Measurements from ENCODE around the gene CRB1. TPM values are rescaled to one million over a fixed set of nuclear protein-coding genes. Genes with fewer than 3 reads are reported as not detected.

CRB1 gene
- total RNA-seq, 4 donors from 2014 or later, result not detected

DNA sequence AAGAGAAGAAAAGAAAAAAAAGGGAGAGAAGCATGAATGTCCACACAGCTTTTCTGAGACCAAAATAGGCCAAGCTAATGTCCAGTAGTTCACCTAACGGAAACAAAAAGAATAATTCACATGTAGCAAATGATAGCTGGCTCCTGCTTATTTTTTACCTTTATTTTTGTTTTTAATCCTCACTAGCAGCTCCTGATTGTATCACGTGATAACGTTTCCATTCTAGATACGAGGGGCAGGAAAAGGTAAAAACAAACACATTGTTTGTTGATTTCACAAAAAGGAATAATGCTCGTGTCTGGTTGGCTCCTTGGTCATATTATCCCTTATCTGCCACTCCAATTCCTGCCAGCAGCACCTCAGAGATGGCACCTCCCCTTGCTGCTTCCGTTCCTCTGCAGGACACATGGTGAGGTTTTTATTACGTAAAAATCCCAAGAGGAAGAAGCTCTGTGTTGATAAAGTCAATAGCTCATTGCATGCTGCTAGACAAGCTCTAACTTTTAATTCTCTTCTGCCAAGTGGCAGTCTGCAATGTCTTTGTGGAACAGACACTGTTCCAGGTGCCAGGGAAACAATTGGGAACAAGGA is 201.7 kb downstream of the CRB1 start:
- Histone ChIP-seq H3K36me3 (no peaks in the 10 kb centered on the region), H3K4me3 (no peak overlapping the region), H3K4me1 (peaks cover 0 to 19% (median 0%) of the 10 kb centered on the region in 4 donors), H3K27ac (no peak overlapping the region), H3K27me3 (no peaks in the 10 kb centered on the region), H3K9me3 (no peaks in the 10 kb centered on the region)
- no peak for DNase-seq
- no peak for TF ChIP-seq POLR2A (IDR thresholded peaks at IDR 0.05)
- TF ChIP-seq, protein P1, sequence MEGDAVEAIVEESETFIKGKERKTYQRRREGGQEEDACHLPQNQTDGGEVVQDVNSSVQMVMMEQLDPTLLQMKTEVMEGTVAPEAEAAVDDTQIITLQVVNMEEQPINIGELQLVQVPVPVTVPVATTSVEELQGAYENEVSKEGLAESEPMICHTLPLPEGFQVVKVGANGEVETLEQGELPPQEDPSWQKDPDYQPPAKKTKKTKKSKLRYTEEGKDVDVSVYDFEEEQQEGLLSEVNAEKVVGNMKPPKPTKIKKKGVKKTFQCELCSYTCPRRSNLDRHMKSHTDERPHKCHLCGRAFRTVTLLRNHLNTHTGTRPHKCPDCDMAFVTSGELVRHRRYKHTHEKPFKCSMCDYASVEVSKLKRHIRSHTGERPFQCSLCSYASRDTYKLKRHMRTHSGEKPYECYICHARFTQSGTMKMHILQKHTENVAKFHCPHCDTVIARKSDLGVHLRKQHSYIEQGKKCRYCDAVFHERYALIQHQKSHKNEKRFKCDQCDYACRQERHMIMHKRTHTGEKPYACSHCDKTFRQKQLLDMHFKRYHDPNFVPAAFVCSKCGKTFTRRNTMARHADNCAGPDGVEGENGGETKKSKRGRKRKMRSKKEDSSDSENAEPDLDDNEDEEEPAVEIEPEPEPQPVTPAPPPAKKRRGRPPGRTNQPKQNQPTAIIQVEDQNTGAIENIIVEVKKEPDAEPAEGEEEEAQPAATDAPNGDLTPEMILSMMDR (IDR thresholded peaks at IDR 0.05), result no peak

DNA sequence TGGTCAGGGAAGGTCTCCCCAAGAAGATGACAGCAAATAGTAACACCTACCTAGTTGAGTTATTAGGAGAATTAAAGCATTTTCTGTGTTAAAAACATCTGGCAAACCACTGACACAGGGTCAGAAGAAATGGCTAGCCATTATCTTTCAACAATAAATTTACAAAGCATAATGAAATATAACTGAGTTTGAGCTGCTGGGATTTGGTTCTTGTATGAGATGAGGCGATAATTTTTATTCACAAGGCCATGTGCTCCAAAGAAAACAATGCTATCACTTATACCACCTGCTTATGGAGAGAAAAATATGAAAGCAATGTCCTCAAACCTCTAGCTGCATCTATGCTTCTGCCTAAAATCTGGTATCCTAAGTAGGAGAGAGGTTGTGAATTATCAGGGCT is 202.3 kb downstream of the CRB1 start:
- Histone ChIP-seq H3K4me1 (peaks cover 0 to 19% (median 0%) of the 10 kb centered on the region in 4 donors), H3K36me3 (no peaks in the 10 kb centered on the region), H3K27ac (no peak overlapping the region), H3K9me3 (no peaks in the 10 kb centered on the region), H3K27me3 (no peaks in the 10 kb centered on the region), H3K4me3 (no peak overlapping the region)
- no peak for DNase-seq
- TF ChIP-seq, protein P1 (IDR thresholded peaks at IDR 0.05), result no peak
- TF ChIP-seq POLR2A (IDR thresholded peaks at IDR 0.05), result no peak

DNA sequence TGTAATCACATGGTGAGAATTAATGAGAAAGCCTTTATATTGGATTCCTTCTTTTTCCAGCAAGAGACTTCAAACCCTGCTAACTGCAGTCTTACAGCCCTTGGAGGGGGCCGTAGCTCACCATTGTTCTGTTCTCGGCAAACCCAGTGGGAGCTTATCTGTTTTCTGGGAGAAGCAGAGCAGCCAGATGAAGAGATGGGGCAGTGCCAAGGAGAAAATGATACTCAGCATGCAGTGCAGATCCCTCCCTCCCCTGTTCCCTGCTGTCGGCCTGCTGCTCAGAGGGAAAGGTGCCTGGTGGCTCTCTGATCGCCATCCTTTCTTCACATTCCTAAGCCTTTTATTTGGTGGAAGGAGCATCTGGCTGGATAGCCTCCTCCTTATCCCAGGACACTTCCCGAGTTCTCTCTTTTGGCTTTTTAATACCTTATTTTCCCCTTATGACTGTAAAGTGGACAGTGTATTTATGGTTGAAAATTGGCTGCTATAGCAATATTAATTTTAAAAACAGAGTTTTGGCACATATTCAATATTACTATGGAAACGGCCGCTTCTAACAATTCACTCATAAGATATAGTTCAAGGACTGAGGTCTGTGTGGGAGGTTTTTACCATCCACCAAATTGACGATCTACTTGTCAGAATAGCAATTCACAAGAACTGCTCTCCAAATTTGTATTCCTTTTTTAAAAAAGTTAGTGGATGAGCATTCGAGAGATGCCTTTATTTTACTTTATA is 203.4 kb downstream of the CRB1 start:
- no peak for TF ChIP-seq POLR2A (IDR thresholded peaks at IDR 0.05)
- TF ChIP-seq, protein P1 (IDR thresholded peaks at IDR 0.05), result no peak

DNA sequence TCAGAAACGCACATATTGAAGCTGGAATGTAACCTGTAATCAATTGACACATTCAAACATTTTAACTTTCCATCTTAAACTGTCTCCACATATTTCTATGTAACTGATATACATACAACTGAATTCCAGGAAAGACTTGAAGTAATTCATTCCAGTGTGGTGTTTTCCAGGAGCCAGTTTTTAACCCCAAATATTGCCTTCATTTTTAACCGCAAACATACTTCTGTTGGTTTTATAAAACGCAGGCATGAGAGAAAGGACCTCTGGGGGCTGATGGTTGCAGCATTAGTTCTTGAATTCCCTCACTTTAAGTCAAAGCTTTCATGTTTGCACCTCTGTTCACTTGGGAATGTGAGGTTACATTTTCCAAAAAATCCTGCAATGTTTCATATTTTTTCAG is 204.1 kb downstream of the CRB1 start:
- Histone ChIP-seq H3K4me3 (no peak overlapping the region), H3K27me3 (no peaks in the 10 kb centered on the region), H3K4me1 (peaks cover 0 to 11% (median 0%) of the 10 kb centered on the region in 4 donors), H3K9me3 (no peaks in the 10 kb centered on the region), H3K36me3 (no peaks in the 10 kb centered on the region), H3K27ac (no peak overlapping the region)
- TF ChIP-seq, protein P1 (IDR thresholded peaks at IDR 0.05), result no peak
- no peak for TF ChIP-seq POLR2A (IDR thresholded peaks at IDR 0.05)
- DNase-seq, result no peak

More for the DNA sequence above, 203.4 kb downstream of the CRB1 start:
- H3K27ac ChIP-seq, result no peak overlapping the region
- H3K4me1 ChIP-seq, result peaks cover 0 to 14% (median 0%) of the 10 kb centered on the region in 4 donors
- no peak for DNase-seq
- no peaks in the 10 kb centered on the region for H3K36me3 ChIP-seq
- no peak overlapping the region for H3K4me3 ChIP-seq
- no peaks in the 10 kb centered on the region for H3K27me3 ChIP-seq
- H3K9me3 ChIP-seq, result no peaks in the 10 kb centered on the region

DNA sequence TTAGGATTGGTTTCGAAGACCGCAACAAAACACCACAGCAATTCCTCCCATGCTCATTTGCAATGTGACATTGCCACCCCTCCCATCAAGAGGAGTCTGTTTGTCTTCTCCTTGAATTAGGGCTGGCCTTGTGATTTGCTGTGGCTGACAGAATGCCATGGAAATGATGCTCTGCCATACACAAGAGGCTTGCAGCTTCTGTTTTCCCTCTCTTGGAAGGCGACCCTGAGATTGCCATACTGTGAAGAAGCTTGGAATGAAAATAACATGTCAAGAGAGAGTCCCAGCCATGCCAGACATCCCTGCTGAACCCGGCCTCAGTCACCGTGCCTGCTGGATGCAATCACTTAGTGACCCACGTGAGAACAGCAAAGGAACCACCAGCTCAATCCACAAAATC is 212.4 kb downstream of the CRB1 start:
- Histone ChIP-seq H3K36me3 (no peaks in the 10 kb centered on the region), H3K4me1 (no peaks in the 10 kb centered on the region), H3K27ac (no peak overlapping the region), H3K9me3 (no peaks in the 10 kb centered on the region), H3K4me3 (no peak overlapping the region), H3K27me3 (no peaks in the 10 kb centered on the region)
- TF ChIP-seq, protein P1 (IDR thresholded peaks at IDR 0.05), result no peak
- no peak for TF ChIP-seq POLR2A (IDR thresholded peaks at IDR 0.05)
- no peak for DNase-seq
